Heart left ventricle (tissue), 16 donors: ENCODE measurements around the gene MRC1. TPM values are rescaled to one million over a fixed set of nuclear protein-coding genes. Genes with fewer than 3 reads are reported as not detected.

ENCODE experiments used
- ATAC-seq, 4 donors: fragments of 200-7000 bp; cut with Tn5 transposase; one replicate each; pipeline ENCODE4 v1.9.1; 2020 to 2022; ENCODE audit warnings: moderate library complexity in 4 of 4, mild to moderate bottlenecking in 3 of 4, moderate number of reproducible peaks in 1 of 4
- DNase-seq, 5 donors: peaks; one replicate each; pipeline ENCODE4 v3.0.0-alpha.2; 2020
- H3K27ac ChIP-seq, 12 donors: fragments of 200-600 bp; sonication (generic) in 4 of 12; one replicate each; pipeline versions ENCODE4 v1.5.0 to v1.8.0; 2016 to 2022; ENCODE audit warnings: mild to moderate bottlenecking in 2 of 12
- H3K27me3 ChIP-seq, 9 donors: fragments of 200-600 bp; sonication (generic) in 2 of 9; one replicate each; pipeline versions ENCODE4 v1.5.1 to v1.8.0; 2016 to 2022; ENCODE audit warnings: mild to moderate bottlenecking in 3 of 9
- H3K36me3 ChIP-seq, 9 donors: fragments of 200-600 bp; sonication (generic) in 2 of 9; one replicate each; pipeline versions ENCODE4 v1.5.0 to v1.8.0; 2018 to 2022; ENCODE audit warnings: mild to moderate bottlenecking in 2 of 9
- H3K4me1 ChIP-seq, 12 donors: fragments of 200-600 bp; sonication (generic) in 4 of 12; one replicate each; pipeline versions ENCODE4 v1.5.0 to v1.8.0; 2016 to 2022; ENCODE audit warnings: mild to moderate bottlenecking in 3 of 12
- H3K4me3 ChIP-seq, 12 donors: fragments of 200-600 bp; sonication (generic) in 4 of 12; one replicate each; pipeline versions ENCODE4 v1.5.0 to v1.8.0; 2017 to 2022; ENCODE audit warnings: mild to moderate bottlenecking in 9 of 12, moderate library complexity in 4 of 12
- H3K9me3 ChIP-seq, 12 donors: fragments of 200-600 bp; sonication (generic) in 4 of 12; one replicate each; pipeline versions ENCODE4 v1.5.0 to v1.8.0; 2016 to 2022; ENCODE audit warnings: mild to moderate bottlenecking in 1 of 12
- CTCF ChIP-seq, 12 donors: fragments of 200-600 bp; sonication (generic) in 4 of 12; IDR thresholded peaks; one replicate each; pipeline versions ENCODE4 v1.5.0 to v1.8.0; 2018 to 2022; ENCODE audit warnings: antibody characterized with exemption in 12 of 12, mild to moderate bottlenecking in 5 of 12
- POLR2A ChIP-seq, 2 donors: fragments of 450-650 bp; IDR thresholded peaks; one replicate each; pipeline ENCODE4 v1.6.1; 2017; ENCODE audit warnings: antibody characterized with exemption in 2 of 2, mild to moderate bottlenecking in 2 of 2, moderate library complexity in 2 of 2
- WGBS, 4 donors: extraction: QIAGEN DNeasy Blood & Tissue Kit in 2 of 4; methylation state at CpG; one replicate each; pipeline versions ENCODE4 v1.1.5 to v1.1.7; 2013 to 2018; 5-methylcytosine and 5-hydroxymethylcytosine counted together
- intact Hi-C, 10 donors: fragments of 100-400 bp; cut with DNase I; formaldehyde crosslinking; loops; one replicate each; pipeline versions ENCODE4 v1.11.1 to v1.14.2; 2022
- polyA plus RNA-seq, 2 donors: library from polyadenylated mRNA; stranded (reverse); fragments of 200-250 nt; gene quantifications; one replicate each; pipeline ENCODE4 v1.2.3, GENCODE V29; 2013
- total RNA-seq, 9 donors: library from RNA; depleted of rRNA in 2 of 9; stranded (reverse); fragments of >200 nt in 2 of 9; fragmentation: NEBNext Ultra II Directional in 3 of 9; extraction: Animal tissue kit (Norgen Biotek cat#: 25700) in 3 of 9; gene quantifications; one replicate each; pipeline versions ENCODE4 v1.1.0 to v1.2.4, GENCODE V29; 2016 to 2023
- donor health status: ischemic (EF 13 %, LVEDD 7.1; RV severe dilation, severe dysfunction).
- donor health status: healthy with polysubstance abuse.
- donor health status: DM: no; HTN: yes; CAD: no.
- donor health status: DM: no; HTN: no; CAD: no.
- donor health status: ischemic (EF 25% LVEDD 6.9; RV normal size, moderate dysfunction).
- donor health status: ischemic (EF 25% LVEDD 5.7; RV mildly dilated, moderate dysfunction).
- donor health status: healthy.
- donor health status: DM: yes; HTN: yes; CAD: no.
- donor health status: ischemic (EF 35%, LVEDD 5.7; RV mildly dilated, moderate dysfunction).
- donor health status: nonischemic (EF 11% LVEDD 7.7; RV severe dilation, severe dysfunction).
- donor health status: DM: yes; HTN: yes; CAD: no.
- donor health status: PGD.
- donor health status: ischemic (EF 29% LVEDD 5.4; RV normal size, mild dysfunction).
- donor health status: nonischemic (EF 23%, LVEDD 6.1; RV moderate dilation, normal function).

MRC1 gene
- total and polyA plus RNA-seq, 11 donors = 3.1 to 144 (median 9.7) TPM

GRCh38 chr10:17910125-17910789, 101.1 kb downstream of the MRC1 start:
- DNase-seq (peak in 4 of 5 donors; percentile 29 to 47 (median 40)), ATAC-seq (peak in 2 of 4 donors; percentile 21 to 54)
- no peaks in the 10 kb centered on the region for H3K9me3 ChIP-seq
- no peak overlapping the region for H3K27ac ChIP-seq
- intact Hi-C loops = loop anchor here in 9 of 10 donors (2.0 to 10.0 kb wide), 11 partner anchors 175 to 395 kb away; partner anchors contain the start of gene CACNB2 (in 1 of the 9)
- WGBS, 4 donors = 19 to 25% (median 21%) methylated on average over 12 of the region's 12 CpGs
- H3K27me3 ChIP-seq = no peaks in the 10 kb centered on the region
- TF ChIP-seq POLR2A (IDR thresholded peaks at IDR 0.05) (no peak), CTCF (IDR thresholded peaks at IDR 0.05) (peak; percentile 30 to 65 (median 54))
- no peak overlapping the region for H3K4me3 ChIP-seq
- peaks cover 0 to 24% (median 0%) of the 10 kb centered on the region in 12 donors for H3K4me1 ChIP-seq
- peaks cover 0 to 26% (median 0%) of the 10 kb centered on the region in 9 donors for H3K36me3 ChIP-seq

- H3K27me3 ChIP-seq = no peaks in the 10 kb centered on the region
- H3K9me3 ChIP-seq = no peaks in the 10 kb centered on the region
- intact Hi-C loops = loop anchor here in 9 of 10 donors (5.0 to 10.0 kb wide), 9 partner anchors 172 to 392 kb away; partner anchors contain the start of gene CACNB2 (in 1 of the 9)
- ATAC-seq = peak; percentile 67 to 83 (median 74)
- no peak for DNase-seq
- peak overlapping the region in 10 of 12 donors; percentile 26 to 81 (median 52) for H3K27ac ChIP-seq
- peaks cover 0 to 33% (median 0%) of the 10 kb centered on the region in 12 donors for H3K4me1 ChIP-seq
- no peak overlapping the region for H3K4me3 ChIP-seq
- TF ChIP-seq POLR2A (IDR thresholded peaks at IDR 0.05) (no peak), CTCF (IDR thresholded peaks at IDR 0.05) (no peak)
- WGBS, 4 donors = 8 to 16% (median 14%) methylated on average over 4 of the region's 4 CpGs
- peaks cover 0 to 13% (median 0%) of the 10 kb centered on the region in 9 donors for H3K36me3 ChIP-seq
Observed at GRCh38 chr10:17912754-17913153, 103.6 kb downstream of the MRC1 start.

GRCh38 chr10:17913604-17914003, 104.5 kb downstream of the MRC1 start:
- intact Hi-C loops = loop anchor here in 9 of 10 donors (5.0 to 10.0 kb wide), 9 partner anchors 171 to 391 kb away; partner anchors contain the start of gene CACNB2 (in 1 of the 9)
- Histone ChIP-seq H3K36me3 (peaks cover 0 to 11% (median 0%) of the 10 kb centered on the region in 9 donors), H3K4me1 (peaks cover 0 to 33% (median 0%) of the 10 kb centered on the region in 12 donors), H3K27ac (peak overlapping the region in 10 of 12 donors; percentile 20 to 81 (median 52)), H3K27me3 (no peaks in the 10 kb centered on the region), H3K9me3 (no peaks in the 10 kb centered on the region), H3K4me3 (no peak overlapping the region)
- ATAC-seq (peak in 1 of 4 donors; percentile 29), DNase-seq (peak in 1 of 5 donors; percentile 27)
- no peak for TF ChIP-seq POLR2A (IDR thresholded peaks at IDR 0.05)
- no peak for TF ChIP-seq CTCF (IDR thresholded peaks at IDR 0.05)
- WGBS, 4 donors = 32 to 55% (median 45%) methylated on average over 5 of the region's 5 CpGs
